HepG2 (cell line): ENCODE measurements around the gene ATP13A4. TPM values are rescaled to one million over a fixed set of nuclear protein-coding genes. Genes with fewer than 3 reads are reported as not detected.

Experiments used
- ATAC-seq: fragments of 200-7000 bp; cut with Tn5 transposase; 3 replicates; pipeline ENCODE4 v1.9.1; 2020; ENCODE audit warnings: mild to moderate bottlenecking, moderate library complexity
- BruUV-seq: library from RNA; stranded (reverse); fragments of 400-500 nt; replicated peaks from 2 replicates; lab custom pipeline; 2021; lab: Mats Ljungman, UMichigan
- CTCF ChIA-PET: fragments of 300-600 bp; formaldehyde crosslinking; extraction: SDS; loops from one replicate; lab custom pipeline; 2021; ENCODE audit warnings: low total read pairs, inconsistent platforms, low intra/inter-chr PET ratio; lab: Yijun Ruan, JAX
- POLR2A ChIA-PET: fragments of 350-600 bp; sonication (Branson Sonifier 250); formaldehyde crosslinking; loops from one replicate; lab custom pipeline; 2020; ENCODE audit warnings: antibody characterized with exemption, inconsistent platforms; lab: Yijun Ruan, JAX
- DNase-seq: peaks from one replicate; pipeline ENCODE4 v3.0.0-alpha.2; 2015; ENCODE audit warnings: low spot score
- FAIRE-seq: peaks from 3 replicates; lab custom pipeline; 2011; peaks lifted over from hg19 to GRCh38; lab: Jason Lieb, UNC
- H2AFZ ChIP-seq: one replicate; pipeline ENCODE4 v1.6.1; 2011; ENCODE audit warnings: low read length, inconsistent platforms
- H3K27ac ChIP-seq: fragments of 300-600 bp; 3 replicates; pipeline ENCODE4 v1.8.0; 2011; ENCODE audit warnings: mixed run types, mild to moderate bottlenecking, mixed read lengths, low read length, inconsistent platforms; ENCODE audit not compliant: insufficient read depth; ENCODE audit errors: extremely low read length
- H3K27me3 ChIP-seq, 2 experiments: fragments of 200-600 bp in 1 of 2; 2 replicates in 1 of 2; 3 replicates in 1 of 2; pipeline versions ENCODE4 v1.6.0 to v1.8.0; 2011; ENCODE audit warnings: low read length in 2 of 2, mild to moderate bottlenecking in 2 of 2, moderate library complexity in 2 of 2, inconsistent platforms in 1 of 2; ENCODE audit not compliant: insufficient read depth in 2 of 2, control insufficient read depth in 1 of 2
- H3K36me3 ChIP-seq, 2 experiments: fragments of 200-600 bp in 1 of 2; replicated peaks in 1 of 2; 2 replicates in 1 of 2; 3 replicates in 1 of 2; pipeline versions ENCODE4 v1.5.1 to v1.8.0; 2011; ENCODE audit warnings: low read length in 2 of 2, inconsistent platforms in 1 of 2; ENCODE audit not compliant: insufficient read depth in 2 of 2, control insufficient read depth in 1 of 2
- H3K4me1 ChIP-seq: 2 replicates; pipeline ENCODE4 v1.5.1; 2012; ENCODE audit warnings: low read length, inconsistent platforms; ENCODE audit not compliant: insufficient read depth
- H3K4me2 ChIP-seq: 2 replicates; pipeline ENCODE4 v1.6.0; 2011; ENCODE audit warnings: low read depth, low read length, inconsistent platforms
- H3K4me3 ChIP-seq, 3 experiments: fragments of 200-600 bp in 1 of 3; sonication (generic), shearing (Covaris generic) in 1 of 3; replicated peaks in 1 of 3; 2 replicates each; pipeline ENCODE4 v1.5.1; 2011 to 2016; ENCODE audit warnings: low read length in 3 of 3, inconsistent platforms in 2 of 3, low read depth in 2 of 3, mild to moderate bottlenecking in 2 of 3, control low read depth in 1 of 3, mixed read lengths in 1 of 3; ENCODE audit not compliant: insufficient read depth in 1 of 3
- H3K79me2 ChIP-seq: one replicate; pipeline ENCODE4 v1.6.1; 2011; ENCODE audit warnings: low read length, inconsistent platforms; ENCODE audit not compliant: insufficient read depth
- H3K9ac ChIP-seq: 2 replicates; pipeline ENCODE4 v1.6.0; 2011; ENCODE audit warnings: mild to moderate bottlenecking, low read depth, low read length, inconsistent platforms; ENCODE audit not compliant: insufficient read depth
- H3K9me3 ChIP-seq: 2 replicates; pipeline ENCODE4 v1.5.1; 2012; ENCODE audit warnings: mild to moderate bottlenecking, low read length
- H4K20me1 ChIP-seq: 2 replicates; pipeline ENCODE4 v1.6.0; 2011; ENCODE audit warnings: inconsistent platforms, mild to moderate bottlenecking, low read length, moderate library complexity; ENCODE audit not compliant: insufficient read depth
- AKNA ChIP-seq: sonication (generic); formaldehyde crosslinking; IDR thresholded peaks from 2 replicates; pipeline ENCODE4 v1.4.0; 2020; ENCODE audit warnings: missing genetic modification reagents, borderline replicate concordance
- DMTF1 ChIP-seq: sonication (generic); formaldehyde crosslinking; IDR thresholded peaks from 2 replicates; pipeline ENCODE4 v1.4.0; 2020; ENCODE audit warnings: mild to moderate bottlenecking, missing genetic modification reagents
- FOXO4 ChIP-seq: sonication (generic); formaldehyde crosslinking; conservative IDR thresholded peaks from 2 replicates; pipeline ENCODE4 v1.8.1; 2023; ENCODE audit warnings: missing genetic modification reagents
- GATA4 ChIP-seq: sonication (generic); IDR thresholded peaks from 2 replicates; pipeline ENCODE4 v1.6.1; 2016; ENCODE audit warnings: antibody characterized with exemption, low read depth, borderline replicate concordance
- IRX3 ChIP-seq: sonication (generic); formaldehyde crosslinking; IDR thresholded peaks from 2 replicates; pipeline ENCODE4 v1.8.1; 2023; ENCODE audit warnings: mild to moderate bottlenecking, low read depth, missing genetic modification reagents, borderline replicate concordance
- KDM4B ChIP-seq: sonication (generic); formaldehyde crosslinking; IDR thresholded peaks from 2 replicates; pipeline ENCODE4 v1.4.0; 2020; ENCODE audit warnings: missing genetic modification reagents
- MEIS1 ChIP-seq: sonication (generic); formaldehyde crosslinking; IDR thresholded peaks from 2 replicates; pipeline ENCODE4 v1.9.0; 2021; ENCODE audit warnings: mild to moderate bottlenecking, missing genetic modification reagents, moderate library complexity, borderline replicate concordance
- RELA ChIP-seq: sonication (generic); formaldehyde crosslinking; IDR thresholded peaks from 2 replicates; pipeline ENCODE4 v1.4.0; 2020; ENCODE audit warnings: missing genetic modification reagents
- SOX5 ChIP-seq: IDR thresholded peaks from 2 replicates; pipeline ENCODE4 v1.6.1; 2016; ENCODE audit warnings: borderline replicate concordance
- TMF1 ChIP-seq: sonication (generic); formaldehyde crosslinking; IDR thresholded peaks from 2 replicates; pipeline ENCODE4 v1.8.1; 2022; ENCODE audit warnings: low read depth, missing genetic modification reagents
- ZBTB1 ChIP-seq: sonication (generic); formaldehyde crosslinking; IDR thresholded peaks from 2 replicates; pipeline ENCODE4 v1.4.0; 2020; ENCODE audit warnings: missing genetic modification reagents, borderline replicate concordance
- ZNF275 ChIP-seq: sonication (generic); formaldehyde crosslinking; IDR thresholded peaks from 2 replicates; pipeline ENCODE4 v1.8.0; 2022; ENCODE audit warnings: missing genetic modification reagents, mild to moderate bottlenecking, inconsistent platforms, borderline replicate concordance
- ZNF282 ChIP-seq: fragments of 450-650 bp; IDR thresholded peaks from 2 replicates; pipeline ENCODE4 v1.6.1; 2018; ENCODE audit not compliant: partially characterized antibody
- ZNF292 ChIP-seq: sonication (generic); formaldehyde crosslinking; IDR thresholded peaks from 2 replicates; pipeline ENCODE4 v1.8.1; 2022; ENCODE audit warnings: mild to moderate bottlenecking, low read depth, missing genetic modification reagents, borderline replicate concordance
- ZNF709 ChIP-seq: sonication (generic); formaldehyde crosslinking; IDR thresholded peaks from 2 replicates; pipeline ENCODE4 v1.5.0; 2020; ENCODE audit warnings: mild to moderate bottlenecking, missing genetic modification reagents
- ZSCAN22 ChIP-seq: sonication (generic); formaldehyde crosslinking; IDR thresholded peaks from 2 replicates; pipeline ENCODE4 v1.4.0; 2020; ENCODE audit warnings: mild to moderate bottlenecking, missing genetic modification reagents
- WGBS: methylation state at CpG from one replicate; pipeline ENCODE4 v1.1.6; 2017; ENCODE audit warnings: low lambda C conversion rate; 5-methylcytosine and 5-hydroxymethylcytosine counted together
- in situ Hi-C: cut with HindIII; loops from 2 replicates; pipeline ENCODE4 v1.10.0; 2017; ENCODE audit warnings: low pct_unique_long_range_greater_than_20kb; ENCODE audit not compliant: extremely low pct_ligation_motif_present
- intact Hi-C: fragments of 100-400 bp; cut with micrococcal nuclease; formaldehyde crosslinking; loops from one replicate; pipeline ENCODE4 v1.10.0; 2022; ENCODE audit not compliant: unreplicated experiment
- polyA plus RNA-seq, 8 experiments: library from polyadenylated mRNA; depleted of rRNA in 3 of 8; stranded (reverse) in 7 of 8; unstranded in 1 of 8; fragments of >200 nt; fragmentation: Illumina TruSeq in 4 of 8; extraction: Trizol in 4 of 8; gene quantifications; 2 replicates each; pipeline versions ENCODE4 v1.2.1 to v1.2.3, GENCODE V29; 2011 to 2016; ENCODE audit warnings: low read depth in 4 of 8, missing spikeins in 1 of 8, mixed read lengths in 1 of 8; ENCODE audit not compliant: insufficient read depth in 1 of 8
- total RNA-seq, 5 experiments: library from RNA; depleted of rRNA; stranded (reverse); fragments of >200 nt; fragmentation: Illumina TruSeq; extraction: Trizol; gene quantifications; 2 replicates each; pipeline ENCODE4 v1.2.3, GENCODE V29; 2016; ENCODE audit warnings: low read depth in 1 of 5

The ATP13A4 gene
- total and polyA plus RNA-seq, 2 of the 13 experiments (the other 11 are each of a cell fraction or from before 2014, with no cell fraction given): 0.01 to 0.07 TPM

GRCh38 chr3:193416629-193417028, 138.1 kb downstream of the ATP13A4 start:
- ATAC-seq: no peak
- intact Hi-C loops: no loop called here
- Histone ChIP-seq H3K4me1 (no peaks in the 10 kb centered on the region), H3K36me3 (no peaks in the 10 kb centered on the region), H3K4me2 (no peak overlapping the region), H3K79me2 (no peaks in the 10 kb centered on the region), H3K4me3 (no peak overlapping the region), H3K27ac (no peak overlapping the region), H3K27me3 (no peaks in the 10 kb centered on the region), H3K9ac (no peak overlapping the region), H3K9me3 (no peaks in the 10 kb centered on the region), H2AFZ (no peak overlapping the region), H4K20me1 (no peaks in the 10 kb centered on the region)
- WGBS: 37% methylated on average over 2 of the region's 2 CpGs
- DNase-seq: no peak
- BruUV-seq: no TSS peak
- in situ Hi-C loops: no loop called here
- no peak for FAIRE-seq
- ChIA-PET CTCF (no interaction called here), POLR2A (no interaction called here)
- TF ChIP-seq TMF1 (CRISPR knock-in tag) (no peak), ZNF275 (no peak), ZNF709 (CRISPR knock-in tag) (no peak), KDM4B (no peak), SOX5 (CRISPR knock-in tag) (no peak), ZNF292 (CRISPR knock-in tag) (no peak), ZSCAN22 (no peak), MEIS1 (CRISPR knock-in tag) (no peak), RELA (CRISPR knock-in tag) (no peak), ZBTB1 (CRISPR knock-in tag) (no peak), AKNA (CRISPR knock-in tag) (no peak), GATA4 (no peak), ZNF282 (no peak), FOXO4 (CRISPR knock-in tag) (no peak), IRX3 (CRISPR knock-in tag) (no peak), DMTF1 (CRISPR knock-in tag) (no peak)
